ENCODE measurements around the gene ZNF500.

The ZNF500 gene

DNA sequence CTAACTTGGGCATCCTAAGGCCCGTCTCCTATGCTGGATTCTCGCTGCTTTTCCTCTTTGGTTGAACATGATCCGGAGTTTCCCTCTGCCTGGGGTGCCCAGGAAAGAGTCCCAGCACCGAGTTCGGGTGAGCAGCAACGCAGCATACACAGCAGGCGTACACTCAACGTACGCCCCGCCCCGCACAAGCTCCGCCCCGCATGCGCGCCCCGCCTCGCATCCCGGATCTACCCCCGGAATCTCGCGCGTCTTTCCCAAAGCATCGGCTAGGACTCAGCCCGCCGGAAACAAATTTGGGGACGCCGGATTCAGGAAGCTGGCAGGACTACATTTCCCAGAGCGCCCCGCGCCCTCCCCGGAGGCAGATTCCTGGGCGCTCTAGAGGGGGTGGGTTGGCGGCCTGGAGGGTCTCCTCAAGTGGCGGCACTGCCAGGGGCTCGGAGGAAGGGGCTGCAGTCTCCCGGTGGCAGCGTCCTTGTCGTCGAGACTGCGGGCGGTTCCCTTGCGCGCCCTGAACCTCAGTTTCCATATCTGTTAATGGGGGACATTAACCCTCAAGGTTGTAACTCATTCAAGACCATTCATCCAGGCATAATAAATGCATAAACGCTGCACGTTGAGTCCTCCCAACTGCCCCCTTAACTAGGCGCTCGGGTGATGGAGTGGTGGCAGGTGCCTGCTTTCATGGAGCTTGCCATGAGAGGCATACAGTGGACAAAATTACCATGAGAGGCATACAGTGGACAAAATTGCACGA lies 1.8 kb upstream of the ZNF500 start:
- DNase-seq, result peak; percentile 96

DNA sequence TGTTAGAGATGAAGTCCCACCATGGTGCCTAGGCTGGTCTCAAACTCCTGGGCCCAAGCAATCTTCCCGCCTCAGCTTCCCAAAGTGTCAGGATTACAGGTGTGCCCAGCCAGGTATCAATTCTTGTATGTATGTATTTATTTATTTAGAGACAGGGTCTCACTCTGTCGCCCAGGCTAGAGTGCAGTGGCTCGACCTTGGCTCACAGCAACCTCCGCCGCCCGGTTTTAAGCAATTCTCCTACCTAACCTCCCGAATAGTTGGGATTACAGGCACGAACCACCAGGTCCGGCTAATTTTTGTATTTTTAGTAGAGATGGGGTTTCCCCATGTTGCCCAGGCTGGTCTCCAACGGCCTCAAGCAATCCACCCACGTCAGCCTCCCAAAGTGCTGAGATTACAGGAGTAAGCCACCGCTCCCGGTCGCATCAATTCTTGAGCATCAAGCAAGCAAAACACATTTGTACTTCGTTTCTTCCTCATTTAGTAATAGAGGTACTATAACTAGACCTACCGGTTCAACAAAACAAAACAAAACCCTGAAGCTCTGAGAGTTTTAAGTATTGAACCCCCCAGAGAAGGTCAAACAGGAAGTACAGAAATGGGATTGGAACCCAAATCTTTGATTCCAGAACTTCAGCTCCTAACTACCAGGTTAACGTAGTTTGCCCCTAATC lies 1.0 kb upstream of the ZNF500 start:
- DNase-seq, result peak; percentile 54

DNA sequence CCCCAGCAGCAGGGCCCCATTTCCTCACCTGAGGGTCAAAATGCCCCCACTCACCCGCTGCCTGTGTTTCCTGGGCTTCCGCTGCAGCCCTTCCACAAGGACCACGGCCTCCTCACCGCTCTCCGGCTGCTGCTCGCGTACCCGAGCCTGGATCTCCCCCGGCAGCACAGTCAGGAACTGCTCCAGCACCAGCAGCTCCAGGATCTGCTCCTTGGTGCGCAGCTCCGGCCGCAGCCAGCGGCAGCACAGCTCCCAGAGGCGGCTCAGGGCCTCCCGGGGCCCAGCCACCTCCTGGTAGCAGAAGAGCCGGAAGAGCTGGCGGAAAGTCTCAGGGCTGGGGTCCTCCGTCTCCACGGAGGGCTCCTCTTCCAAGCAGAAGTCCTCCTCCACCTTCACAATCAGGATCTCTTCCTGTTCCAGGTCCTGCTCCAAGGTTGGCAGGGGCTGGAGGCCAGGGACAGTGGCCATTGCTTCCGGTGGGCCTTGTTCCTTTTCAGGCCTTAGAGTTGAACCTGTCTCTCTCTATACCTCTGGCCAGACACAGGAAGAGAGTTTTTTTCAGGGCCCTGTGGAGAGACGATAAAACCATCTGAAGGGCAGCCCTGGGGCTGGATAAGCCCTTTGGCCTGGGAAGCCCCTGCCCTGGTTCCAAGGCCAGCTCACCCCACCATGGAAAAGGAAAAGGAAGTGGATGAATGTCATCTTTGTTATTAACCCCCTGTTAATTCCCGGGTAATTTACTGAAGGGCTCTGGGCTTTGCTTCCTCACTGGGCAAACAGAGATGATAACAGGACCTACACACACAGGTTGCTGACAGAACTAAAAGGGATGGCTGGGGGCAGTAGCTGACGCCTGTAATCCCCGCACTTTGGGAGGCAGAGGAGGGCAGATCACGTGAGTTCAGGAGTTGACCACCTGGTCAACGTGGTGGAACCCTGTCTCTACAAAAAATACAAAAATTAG lies 1.2 kb downstream of the ZNF500 start:
- no peak for DNase-seq

DNA sequence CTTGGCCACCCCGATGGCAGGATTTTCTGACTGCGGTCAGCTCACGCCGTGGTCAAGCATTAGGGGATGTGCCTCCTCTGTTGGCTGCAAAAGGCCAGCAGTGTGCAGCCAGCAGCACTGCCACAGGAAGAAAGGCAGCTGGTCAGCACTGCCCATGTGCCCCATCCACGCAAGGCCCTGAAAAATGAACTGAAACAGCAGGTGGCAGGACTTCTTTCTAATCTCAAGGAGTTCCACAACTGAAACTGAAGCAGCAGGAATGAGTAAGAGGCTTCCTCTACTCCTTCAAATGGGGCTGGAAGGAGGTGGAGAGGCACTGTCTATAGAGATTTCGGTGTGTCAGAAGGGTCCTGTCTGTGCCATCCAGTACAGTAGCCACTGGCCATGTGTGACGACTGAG lies 3.2 kb downstream of the ZNF500 start:
- no peak for DNase-seq

DNA sequence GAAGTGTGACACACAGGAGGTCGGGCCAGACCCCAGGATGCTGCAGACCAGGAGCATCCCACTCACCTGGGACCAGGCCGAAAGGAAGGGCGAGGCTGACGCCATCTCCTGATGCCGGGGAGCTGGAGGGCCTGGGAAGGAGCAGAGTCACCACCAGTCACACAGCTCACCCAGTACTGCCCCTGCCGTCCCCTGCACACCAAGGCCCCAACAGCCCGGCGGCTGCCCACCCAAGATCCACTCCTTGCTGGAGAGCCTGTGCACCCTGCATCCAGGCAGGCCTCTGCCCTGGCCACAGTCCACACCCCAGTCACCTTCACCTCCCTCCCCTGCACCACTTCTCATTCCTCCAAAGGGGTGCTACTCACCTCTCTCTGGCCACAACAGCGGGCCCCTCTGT lies 4.8 kb downstream of the ZNF500 start:
- DNase-seq, result no peak

DNA sequence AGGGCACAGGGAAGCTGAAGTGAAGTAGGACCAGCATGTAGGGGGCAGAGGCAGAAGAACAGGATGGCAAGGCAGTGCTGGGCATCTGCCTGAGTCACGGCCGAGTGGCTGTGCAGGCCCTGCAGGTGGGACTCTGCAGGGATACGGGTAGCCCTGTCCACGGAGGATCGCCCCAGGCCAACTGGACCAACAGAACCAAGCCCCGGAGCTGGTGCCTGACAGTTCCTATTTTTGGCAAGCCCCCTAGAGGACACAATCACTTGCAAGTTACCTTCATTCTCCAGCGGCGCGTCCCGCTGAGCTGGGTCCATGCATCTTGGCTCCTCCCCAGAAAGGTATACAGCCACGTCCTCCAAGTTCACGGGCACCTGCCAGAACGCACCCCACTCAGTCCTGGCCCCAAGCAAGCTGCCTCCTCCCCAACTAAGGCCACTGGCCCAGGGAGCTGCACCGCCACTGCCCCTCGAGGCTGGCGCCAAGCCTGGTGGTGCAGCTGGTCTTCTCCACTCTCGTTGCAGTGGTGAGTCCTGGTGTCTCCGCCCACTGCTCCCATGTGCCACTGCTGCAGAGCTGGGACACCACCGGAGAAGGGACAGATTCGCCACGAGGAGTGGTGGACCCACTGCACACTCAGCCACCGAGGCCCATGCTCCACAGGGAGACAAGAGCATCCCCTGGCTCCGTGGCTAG lies 6.6 kb downstream of the ZNF500 start:
- no peak for DNase-seq

DNA sequence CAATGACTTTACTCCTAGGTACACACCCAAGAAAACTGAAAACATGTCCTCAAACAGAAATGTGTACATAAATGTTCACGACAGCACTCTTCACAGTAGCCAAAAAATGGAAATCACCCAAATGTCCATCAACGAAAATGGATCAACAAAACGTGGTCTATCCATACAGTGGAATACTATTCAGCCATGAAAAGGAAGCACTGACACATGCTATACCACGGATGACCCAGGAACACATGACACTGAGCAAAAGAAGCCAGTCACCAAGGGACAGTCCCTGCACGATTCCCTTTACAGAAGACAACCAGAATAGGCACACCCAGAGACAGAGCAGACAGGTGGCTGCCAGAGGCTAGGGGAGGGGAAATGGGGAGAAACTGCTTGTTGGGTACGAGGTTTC lies 11.3 kb downstream of the ZNF500 start:
- DNase-seq, result no peak

DNA sequence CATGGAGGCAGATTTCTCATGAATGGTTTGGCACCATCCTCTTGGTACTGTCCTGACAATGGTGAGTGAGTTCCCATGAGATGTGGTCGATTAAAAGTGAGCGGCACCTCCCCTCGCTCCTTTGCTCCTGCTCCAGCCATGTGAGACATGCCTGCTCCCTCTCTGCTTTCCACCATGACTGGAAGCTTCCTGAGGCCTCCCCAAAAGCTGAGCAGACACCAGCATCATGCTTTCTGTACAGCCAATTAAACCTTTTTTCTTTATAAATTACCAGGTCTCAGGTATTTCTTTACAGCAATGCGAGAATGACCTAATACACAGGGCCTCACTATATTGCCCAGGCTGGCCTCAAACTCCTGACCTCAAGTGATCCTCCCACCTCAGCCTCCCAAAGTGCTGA lies 12.1 kb downstream of the ZNF500 start:
- no peak for DNase-seq

DNA sequence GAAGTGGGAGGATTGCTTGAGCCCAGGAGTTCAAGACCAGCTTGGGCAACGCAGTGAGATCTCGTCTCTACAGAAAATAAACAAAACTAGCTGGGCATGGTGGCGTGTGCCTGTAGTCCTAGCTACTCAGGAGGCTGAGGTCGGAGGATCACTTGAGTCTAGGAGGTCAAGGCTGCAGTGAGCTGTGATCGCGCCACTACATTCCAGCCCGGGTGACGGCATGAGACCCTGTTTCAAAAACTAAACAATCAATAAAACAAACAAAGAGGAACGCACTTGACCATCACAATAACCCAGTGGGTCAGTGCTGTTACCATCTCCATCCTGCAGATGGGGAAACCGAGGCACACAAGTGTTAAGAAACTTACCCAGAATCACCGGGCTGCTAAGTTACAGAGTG lies 13.7 kb downstream of the ZNF500 start:
- no peak for DNase-seq

DNA sequence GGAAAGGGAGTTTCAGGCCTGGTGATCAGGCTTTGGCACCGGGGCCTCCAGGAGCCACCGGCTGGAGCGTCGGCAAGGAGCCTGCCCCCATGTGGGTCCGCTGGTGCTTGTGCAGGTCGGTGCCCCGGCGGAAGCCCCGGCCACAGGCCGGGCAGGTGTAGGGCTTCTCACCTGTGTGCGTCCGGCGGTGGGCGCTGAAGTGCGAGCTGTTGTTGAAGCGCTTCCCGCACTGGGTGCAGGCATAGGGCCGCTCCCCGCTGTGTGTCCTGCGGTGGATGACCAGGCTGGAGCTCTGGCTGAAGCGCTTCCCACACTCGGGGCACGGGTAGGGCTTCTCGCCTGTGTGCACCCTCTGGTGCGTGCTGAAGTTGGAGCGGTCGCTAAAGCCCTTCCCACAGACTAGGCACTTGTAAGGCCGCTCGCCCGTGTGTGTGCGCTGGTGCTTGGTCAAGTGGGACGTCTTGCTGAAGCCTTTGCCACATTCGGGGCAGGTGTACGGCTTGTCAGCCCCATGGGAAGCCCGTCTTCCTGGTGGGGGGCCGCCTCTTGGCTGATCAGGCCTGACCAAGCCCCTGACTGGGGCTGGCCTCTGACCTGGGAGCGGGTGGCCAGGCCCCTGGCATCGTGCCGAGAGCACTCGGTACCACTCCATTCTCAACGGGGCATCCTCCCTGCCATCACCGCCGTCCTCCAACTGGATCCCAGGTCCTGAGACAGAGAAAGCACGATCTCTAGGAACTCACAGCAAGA lies 14.4 kb downstream of the ZNF500 start:
- DNase-seq, result no peak

DNA sequence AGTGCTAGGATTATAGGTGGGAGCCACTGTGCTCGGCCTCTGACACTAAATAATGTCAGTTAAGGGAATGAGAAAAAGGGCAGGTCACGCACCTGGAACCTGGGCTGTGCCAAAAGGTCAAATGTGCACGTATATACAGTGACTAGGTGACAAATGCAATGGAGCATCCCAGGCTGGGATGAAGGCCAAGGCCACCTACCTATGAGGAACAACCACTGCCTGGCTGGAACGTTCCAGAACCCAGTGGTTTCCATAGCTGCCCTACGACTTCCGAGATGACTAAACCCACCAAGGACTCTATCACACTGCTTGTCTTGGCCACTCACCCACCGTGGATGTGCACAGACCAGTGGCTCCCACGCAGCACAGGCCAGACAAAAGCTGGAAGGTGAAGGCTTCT lies 16.1 kb downstream of the ZNF500 start:
- no peak for DNase-seq

DNA sequence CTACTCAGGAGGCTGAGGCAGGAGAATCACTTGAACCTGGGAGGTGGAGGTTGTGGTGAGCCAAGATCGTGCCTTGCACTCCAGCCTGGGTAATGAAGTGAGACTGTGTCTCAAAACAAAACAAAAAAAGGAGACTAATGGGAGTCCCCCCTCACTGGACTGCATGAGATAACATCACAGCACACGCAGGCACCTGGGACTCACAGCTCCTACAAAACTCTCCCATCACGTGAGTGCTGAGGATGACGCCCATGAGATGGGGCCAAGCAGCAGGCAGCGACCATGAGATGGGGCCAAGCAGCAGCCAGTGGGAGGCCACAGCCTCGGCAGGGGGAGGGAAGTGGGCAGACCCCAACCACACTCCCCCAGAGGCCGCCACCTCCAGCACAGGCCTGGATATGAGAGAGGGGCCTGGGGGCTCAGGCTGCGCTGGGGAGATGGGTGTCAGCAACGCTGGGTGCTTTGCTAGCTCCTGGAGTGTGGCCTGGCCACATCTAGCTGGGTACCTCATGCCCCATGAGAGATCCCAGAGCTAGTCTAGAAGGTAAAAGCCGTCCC lies 17.2 kb downstream of the ZNF500 start:
- no peak for DNase-seq

DNA sequence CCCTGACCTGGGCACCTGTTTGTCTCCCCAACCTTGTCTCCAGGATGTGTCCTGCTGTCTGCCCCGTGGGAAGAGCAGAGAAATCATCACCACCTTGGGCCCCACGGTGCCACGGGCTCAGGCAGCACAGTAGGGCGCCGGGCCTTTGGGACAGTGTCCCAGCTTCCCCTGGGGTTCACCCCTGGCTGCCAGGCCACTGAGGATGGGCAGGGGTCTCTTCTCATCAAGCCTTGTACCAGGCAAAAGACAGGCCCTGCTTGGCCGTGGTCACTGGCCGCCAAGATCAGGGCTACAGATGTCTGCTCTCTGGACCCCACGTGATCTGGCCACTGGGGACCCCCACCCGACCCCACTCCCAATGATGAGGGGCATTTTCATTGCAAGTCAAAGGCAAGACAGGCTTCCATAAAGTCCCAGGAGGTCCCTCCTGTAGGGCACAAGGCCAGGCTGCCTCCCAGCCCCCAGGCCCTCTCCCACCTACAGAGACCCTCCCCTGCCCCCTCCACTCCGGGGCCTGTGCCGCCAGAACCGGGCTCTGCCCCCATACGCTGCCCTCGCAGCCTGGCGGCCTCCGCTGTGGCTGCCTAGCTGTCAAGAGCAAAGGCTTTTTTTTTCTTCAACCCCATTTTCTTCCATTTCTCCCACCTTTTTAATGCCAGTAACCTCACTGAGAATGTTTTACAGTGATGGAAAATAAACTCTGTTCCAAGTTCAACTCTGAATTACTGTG lies 18.1 kb downstream of the ZNF500 start:
- no peak for DNase-seq

DNA sequence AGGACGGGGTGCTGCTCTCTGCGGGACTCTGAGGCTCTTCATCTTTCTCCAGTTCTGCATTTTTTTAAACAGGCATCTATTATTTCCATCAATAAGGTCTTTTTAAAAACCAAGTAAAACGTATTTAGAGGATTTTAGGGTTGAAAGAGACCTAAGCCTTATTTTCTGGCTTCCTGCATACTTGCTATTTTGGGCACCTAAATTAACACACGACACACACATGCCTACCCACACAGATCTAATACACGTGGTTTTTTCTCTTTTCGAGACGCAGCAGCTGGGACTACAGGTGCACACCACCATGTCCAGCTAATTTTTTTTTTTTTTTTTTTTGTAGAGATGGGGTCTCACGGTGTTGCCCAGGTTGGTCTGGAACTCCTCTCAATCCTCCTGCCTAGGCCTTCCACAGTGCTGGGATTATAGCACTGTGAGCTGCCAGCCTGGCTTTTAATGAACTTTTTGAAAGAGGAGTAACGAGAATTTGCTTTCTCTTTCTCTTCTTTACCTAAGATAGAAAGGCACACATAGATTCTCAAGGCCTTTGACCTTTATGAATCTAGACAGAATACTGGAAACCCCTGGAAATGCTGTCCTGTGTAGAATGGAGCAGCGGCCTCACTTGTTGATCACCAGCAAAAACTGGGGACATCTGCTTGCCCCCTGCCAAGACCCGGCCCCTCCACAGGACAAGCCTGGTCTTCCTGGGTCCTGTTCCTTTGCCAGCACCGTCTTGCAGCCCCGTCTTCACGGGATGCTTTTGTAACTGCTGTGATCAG lies 18.9 kb downstream of the ZNF500 start:
- no peak for DNase-seq

DNA sequence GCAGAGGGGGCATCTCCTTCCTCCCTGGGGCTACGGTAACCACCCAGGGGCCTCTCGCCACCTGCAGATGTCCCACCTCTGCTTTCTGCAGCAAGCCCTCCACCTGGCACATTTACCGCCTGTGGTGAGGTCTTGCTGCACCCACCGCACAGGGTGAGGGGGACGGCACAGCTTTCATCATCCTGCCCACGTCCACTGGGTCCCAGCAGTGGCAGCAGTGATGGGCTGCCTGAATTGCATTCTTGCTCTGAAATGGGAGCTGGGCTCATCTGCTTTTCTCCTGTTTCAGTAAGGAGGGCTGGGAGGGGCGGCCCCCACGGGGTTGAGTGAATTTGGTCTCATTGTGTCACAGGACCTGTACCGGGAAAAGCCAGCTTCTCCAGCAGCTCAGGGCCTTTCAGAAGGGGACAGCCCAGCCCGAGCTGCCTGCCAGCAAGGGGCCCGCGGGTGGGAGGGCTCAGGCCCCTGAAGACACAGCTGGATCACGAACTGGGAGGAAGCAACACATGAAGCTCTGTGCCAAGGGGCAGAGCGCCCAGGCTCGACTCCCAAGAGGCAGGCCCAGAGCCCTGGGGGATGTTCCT lies 19.9 kb downstream of the ZNF500 start:
- no peak for DNase-seq

DNA sequence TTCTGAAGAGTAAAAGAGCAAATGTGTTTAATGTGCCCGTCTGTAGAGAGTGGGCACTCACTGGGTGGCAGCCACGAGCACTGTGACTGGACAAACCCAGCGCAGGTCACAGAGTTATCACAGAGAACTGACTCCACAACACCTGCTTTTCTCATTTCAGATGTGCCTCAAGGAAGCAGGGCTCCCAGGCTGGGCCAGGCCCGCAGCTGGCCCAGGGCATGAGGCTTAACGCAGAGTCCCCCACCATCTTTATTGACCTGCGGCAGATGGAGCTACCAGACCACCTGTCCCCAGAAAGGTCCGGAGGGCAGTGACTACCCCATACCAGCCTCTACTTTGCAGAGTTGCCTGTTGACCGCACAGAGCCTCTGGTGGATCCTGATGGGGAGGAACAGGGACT lies 20.7 kb downstream of the ZNF500 start:
- no peak for DNase-seq

DNA sequence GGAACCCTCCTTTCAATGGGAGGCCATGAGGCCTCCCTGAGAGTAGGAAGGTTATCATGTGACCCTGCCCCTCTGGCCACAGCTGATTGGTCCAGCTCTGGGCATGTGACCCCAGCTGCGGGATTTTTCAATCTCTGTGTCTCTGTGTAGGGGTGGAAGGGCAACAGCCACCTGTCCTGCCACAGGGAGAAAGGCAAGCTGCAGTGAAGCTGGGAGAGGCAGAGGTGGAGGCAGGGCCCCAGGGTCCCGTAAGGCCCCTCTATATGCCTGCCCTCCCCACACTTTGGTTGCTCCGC lies 21.7 kb downstream of the ZNF500 start:
- DNase-seq, result no peak

DNA sequence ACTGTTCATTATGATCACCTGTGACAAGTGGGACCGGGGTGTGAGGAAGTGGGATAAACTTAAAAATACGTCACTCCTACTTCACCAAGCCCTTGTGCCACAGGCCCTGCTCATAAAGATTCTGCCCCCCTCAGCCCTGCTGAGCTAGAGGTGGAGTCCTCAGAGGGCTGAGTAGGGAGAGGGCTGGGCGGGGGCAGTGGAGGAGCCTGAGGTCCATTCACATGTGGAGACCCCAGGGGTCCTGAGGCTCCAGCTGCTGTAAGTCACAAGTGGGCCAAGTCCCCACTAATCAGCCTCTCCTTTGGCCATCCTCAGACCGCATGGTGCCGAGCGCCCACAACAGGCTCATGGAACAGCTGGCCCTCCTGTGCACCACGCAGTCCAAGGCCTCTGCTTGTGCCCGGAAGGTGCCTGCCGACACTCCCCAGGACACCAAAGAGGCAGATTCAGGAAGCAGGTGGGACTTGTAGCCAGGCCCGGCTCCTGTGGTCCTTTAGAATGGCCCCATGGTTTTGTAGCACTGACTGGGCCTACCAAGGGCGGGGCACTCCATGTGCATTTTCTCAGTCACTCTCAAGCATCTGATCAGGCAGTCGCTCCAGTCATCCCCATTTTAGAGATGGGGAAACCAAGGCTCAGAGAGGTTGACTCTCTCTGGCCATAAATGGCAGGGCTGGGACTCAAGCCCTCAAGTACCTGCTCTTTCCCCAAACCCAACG lies 22.2 kb downstream of the ZNF500 start:
- DNase-seq, result no peak

DNA sequence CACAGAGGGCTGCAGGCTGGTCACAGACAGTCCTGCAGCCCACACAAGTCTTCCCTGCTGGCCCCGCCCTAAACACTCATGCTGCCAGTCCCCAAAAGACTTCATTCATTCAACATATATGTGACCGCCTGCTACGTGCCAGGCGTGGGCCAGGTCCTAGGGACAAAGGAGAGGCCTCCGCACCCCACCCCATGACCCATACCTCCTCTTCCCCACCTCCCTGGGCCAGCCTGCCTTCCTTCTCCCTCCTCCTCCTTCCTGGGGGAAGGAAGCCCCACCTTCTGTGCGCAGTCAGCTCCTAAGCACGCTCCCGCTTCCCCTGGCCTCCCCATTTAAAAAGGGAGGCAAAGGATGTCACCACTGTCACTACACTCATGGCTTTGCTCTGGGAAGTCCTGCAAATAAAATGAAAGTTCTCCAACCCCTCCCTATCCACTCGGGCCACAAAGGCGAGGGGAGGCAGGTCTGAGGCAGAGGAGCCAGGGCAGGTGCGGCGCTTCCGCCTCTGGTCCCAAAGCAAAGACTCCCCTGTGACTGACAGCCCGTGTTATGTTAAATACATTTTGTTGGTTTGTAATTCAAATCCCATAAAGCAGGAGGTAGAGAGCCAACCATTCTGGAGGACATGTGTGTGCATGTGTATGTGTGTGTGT lies 23.6 kb downstream of the ZNF500 start:
- no peak for DNase-seq
